Measurements from ENCODE around the gene PDE4D.

PDE4D gene

GRCh38 chr5:59543821-59544442 is 349.6 kb downstream of the PDE4D start:
- no peak for DNase-seq (ENCODE audit: low spot score)

- no peak for DNase-seq (ENCODE audit: low spot score)
Observed at GRCh38 chr5:59542851-59543820, 350.4 kb downstream of the PDE4D start.

GRCh38 chr5:59542306-59542705 is 351.2 kb downstream of the PDE4D start:
- DNase-seq (ENCODE audit: low spot score), result no peak

DNA sequence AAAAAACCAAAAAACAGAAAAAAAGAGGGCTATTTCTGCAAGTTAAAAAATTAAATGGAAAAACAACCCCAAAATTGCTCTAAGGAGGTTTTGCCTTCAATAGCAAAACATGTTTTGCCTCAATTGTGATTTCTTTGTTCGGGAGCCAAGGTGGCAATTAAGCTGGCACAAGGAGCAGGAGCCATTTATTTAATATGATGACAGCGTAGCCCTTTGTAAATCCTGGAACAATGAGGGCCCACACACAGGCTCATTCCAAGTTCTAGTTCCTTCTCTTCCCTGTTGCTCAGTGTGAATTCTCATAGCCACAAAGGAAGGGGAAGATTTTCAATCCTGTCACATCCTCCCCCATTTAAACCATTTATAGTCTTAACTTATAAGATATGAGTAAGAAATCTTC is 353.2 kb downstream of the PDE4D start:
- no peak for DNase-seq (ENCODE audit: low spot score)

GRCh38 chr5:59538750-59539121 is 354.8 kb downstream of the PDE4D start:
- DNase-seq (ENCODE audit: low spot score), result no peak

GRCh38 chr5:59537961-59538749 is 355.4 kb downstream of the PDE4D start:
- no peak for DNase-seq (ENCODE audit: low spot score)

GRCh38 chr5:59536875-59537274 is 356.7 kb downstream of the PDE4D start:
- no peak for DNase-seq (ENCODE audit: low spot score)

DNA sequence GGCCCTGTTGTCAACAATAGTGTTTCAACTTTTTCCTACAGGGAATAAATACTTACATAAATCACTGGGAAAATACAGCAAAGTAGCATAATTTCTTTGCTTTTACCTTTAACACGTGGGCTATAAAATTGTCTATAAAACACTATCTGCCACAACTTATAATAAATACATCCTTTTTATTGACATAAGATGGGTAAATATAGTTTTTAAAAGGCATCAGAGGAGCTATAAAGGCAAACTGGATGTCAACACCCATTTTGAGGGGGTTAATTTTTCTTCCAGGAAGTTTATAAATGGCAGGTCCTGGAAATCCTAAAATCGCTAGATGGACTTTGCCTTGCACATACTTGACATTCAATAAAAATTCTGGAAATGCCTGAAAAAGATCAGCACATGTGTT is 358.0 kb downstream of the PDE4D start:
- DNase-seq (ENCODE audit: low spot score), result no peak

- DNase-seq (ENCODE audit: low spot score), result no peak
Observed at GRCh38 chr5:59533730-59534108, 359.8 kb downstream of the PDE4D start.

DNA sequence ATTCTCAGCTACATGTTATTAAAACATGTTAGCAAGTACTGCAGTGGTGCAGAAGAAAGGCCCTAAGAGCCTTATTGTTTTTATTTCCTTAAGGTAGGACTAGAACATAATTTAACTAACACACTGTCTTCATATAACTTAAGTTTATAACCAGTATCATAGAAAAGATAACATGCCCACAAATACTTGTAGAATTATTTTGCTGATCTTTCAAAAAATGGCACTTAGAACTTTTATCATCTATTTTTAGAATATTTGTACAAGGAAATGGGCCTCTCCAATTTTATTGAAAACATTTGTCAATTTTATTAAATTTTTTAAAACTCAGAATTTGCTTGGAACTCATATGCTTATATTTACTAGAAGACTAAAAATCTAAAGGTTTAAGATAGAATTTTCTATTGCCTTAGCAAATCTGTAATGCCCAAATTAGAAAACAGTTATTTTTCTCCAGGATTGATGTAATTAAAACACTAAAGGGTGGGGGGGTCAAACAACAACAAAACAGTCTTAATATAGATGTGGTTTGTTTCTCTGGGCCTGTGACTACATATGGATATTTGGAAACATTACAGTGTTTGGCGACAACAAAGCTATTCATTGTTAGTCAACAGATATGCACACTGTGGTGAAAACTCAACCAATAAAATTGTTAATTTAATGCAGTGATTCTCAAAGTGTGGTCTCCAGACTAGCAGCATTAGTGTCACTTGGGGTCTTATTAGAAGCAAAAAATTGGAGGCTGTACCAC is 360.4 kb downstream of the PDE4D start:
- no peak for DNase-seq (ENCODE audit: low spot score)

GRCh38 chr5:59529239-59529638 is 364.3 kb downstream of the PDE4D start:
- no peak for DNase-seq (ENCODE audit: low spot score)

DNA sequence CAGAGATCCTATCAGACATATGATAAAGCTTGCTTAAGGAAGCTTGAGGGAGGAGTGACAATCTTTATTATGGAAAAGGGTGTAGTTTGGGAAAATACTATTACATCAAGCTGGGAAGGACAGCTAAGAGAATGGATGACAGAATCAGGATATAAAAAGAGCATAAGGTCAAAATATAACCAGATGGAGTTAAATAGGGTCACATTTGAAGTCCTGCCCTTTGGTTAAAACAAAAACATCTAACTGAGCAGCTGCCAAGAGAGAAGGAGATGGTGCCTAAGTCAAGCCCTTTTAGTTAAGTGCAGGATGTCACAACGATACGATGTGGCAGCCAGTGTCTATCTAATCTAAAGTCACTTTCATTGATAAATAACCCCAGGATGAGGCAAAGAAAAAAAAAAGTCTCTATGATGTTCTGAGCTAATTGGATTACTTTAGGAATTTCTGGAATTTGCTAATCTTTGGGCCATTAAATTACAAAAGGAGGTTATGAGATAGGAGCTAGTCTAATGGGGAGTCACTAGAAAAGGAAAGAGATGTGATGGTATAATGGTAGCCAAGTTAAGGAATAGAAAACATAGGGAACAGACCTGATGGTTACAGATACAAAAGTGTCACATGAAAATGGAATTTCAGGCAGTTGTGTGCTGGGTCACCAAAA is 365.2 kb downstream of the PDE4D start:
- no peak for DNase-seq (ENCODE audit: low spot score)

GRCh38 chr5:59525957-59526356 is 367.6 kb downstream of the PDE4D start:
- DNase-seq (ENCODE audit: low spot score), result no peak

DNA sequence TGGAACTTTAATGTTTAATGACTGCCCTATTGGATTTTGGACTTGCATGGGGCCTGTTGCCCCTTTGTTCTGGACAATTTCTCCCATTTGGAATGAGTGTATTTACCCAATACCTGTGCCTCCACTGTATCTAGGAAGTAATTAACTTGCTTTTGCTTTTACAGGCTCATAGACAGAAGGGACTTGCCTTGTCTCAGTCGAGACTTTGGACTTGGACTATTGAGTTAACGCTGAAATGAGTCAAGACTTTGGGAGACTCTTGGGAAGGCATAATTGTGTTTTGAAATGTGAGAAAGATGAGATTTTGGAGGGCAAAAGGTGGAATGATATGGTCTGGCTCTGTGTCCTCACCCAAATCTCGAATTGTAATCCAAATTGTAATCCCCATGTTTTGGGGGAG is 368.2 kb downstream of the PDE4D start:
- DNase-seq (ENCODE audit: low spot score), result no peak

DNA sequence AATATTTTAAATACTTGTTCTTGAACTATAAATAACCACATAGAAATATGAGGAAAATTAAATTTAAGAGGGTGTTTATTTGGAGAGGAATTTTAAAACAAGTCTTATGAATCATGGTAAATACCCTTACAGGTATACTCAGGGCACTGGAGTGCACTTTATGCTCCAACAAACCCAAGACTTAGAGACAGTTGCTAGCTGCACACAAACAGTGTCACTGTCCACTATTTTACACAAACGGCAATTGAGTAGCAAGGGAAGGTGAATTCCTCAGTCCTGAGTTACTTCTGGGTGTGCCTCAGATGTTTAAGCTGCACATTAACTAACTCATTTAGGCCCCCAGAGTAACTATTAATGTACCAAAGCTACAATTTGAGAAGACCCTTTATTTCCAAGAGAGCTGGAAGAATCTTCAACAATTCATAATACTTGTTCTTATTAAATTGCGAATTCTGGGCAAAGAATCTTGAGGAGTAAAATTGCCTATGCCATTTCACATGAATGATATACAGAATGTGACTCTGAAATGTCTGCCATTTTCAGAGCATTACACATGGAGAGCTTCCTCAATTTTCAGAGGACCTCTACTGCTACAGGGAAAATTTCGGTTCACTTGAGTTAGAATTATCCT is 371.2 kb downstream of the PDE4D start:
- DNase-seq (ENCODE audit: low spot score), result no peak

DNA sequence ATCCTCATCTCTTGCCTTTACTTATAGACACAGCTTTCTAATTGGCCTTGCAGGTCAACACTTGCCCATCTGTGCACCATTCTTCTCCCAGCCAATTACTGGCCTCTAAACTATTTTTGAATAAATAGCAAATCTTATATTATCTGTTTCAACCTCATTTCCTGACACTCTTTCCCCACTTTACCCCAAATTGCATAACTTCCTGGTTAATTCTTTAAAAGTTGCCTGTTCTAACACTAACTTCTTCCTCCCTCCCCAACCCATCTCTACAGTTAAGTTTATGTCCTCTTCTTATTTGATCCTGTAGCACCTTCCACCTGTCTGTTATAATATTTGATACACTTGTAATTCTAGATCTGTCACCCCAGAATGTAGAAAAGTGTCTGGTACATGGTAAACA is 372.1 kb downstream of the PDE4D start:
- no peak for DNase-seq (ENCODE audit: low spot score)

GRCh38 chr5:59519338-59519737 is 374.2 kb downstream of the PDE4D start:
- no peak for DNase-seq (ENCODE audit: low spot score)

DNA sequence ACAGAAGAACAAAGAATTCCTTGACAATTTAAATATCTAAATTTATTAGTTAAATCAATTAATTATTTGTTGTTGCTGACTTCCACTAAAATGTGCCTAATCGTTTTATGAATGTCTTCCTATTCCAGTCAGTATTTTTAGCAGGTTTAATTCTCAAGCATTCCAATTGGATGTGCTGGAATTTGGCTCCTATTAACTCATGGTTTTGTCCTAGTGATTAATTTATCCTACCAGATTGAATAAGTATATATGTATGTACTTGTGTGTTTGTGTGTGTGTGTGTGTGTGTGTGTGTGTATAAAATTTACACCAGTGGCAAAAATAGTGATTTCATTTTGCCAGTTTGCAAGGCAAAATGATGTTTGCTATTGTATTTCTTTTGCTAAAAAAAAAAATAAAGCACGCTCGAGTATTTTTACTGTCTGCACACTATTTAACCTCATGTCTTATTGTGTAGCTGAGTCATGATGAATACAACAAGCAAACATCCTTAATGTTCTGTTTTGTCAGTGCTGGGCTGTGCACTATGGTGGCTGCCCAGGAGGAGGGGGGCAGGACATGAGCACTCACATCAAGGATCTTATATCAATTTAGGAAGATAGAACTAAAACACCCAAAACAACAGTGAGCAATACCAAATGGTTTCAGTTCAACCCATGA is 375.5 kb downstream of the PDE4D start:
- no peak for DNase-seq (ENCODE audit: low spot score)

DNA sequence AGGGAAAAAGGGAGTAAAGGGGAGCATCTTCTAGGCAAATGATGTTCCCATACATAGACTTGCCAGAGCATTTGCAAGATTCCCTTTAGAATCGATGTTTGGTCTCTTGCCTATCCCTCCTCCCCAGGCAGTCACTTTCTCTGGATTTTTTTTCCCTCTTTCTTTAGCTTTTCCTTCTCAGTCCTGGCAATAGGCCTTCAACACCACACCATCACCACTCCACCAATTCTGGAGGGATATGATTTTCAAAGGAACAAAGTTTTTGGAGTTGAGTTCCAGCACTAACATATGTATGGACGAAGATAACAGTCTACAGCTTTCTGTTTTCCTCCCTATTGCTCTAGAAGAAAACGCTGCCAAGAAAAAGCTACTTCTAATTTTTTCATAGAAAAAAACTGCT is 377.4 kb downstream of the PDE4D start:
- DNase-seq (ENCODE audit: low spot score), result no peak

- no peak for DNase-seq (ENCODE audit: low spot score)
Observed at GRCh38 chr5:59506285-59506877, 387.1 kb downstream of the PDE4D start.
